Regular cardiac myocyte (primary cell): ENCODE results near the gene NPAT. TPM values are rescaled to one million over a fixed set of nuclear protein-coding genes. Genes with fewer than 3 reads are reported as not detected.

Source experiments
- total RNA-seq: library from RNA; depleted of rRNA; stranded (reverse); fragments of >200 nt; gene quantifications from 2 replicates; pipeline ENCODE4 v1.2.3, GENCODE V29; 2014

NPAT gene
- total RNA-seq: 10.2 and 11.8 TPM in 2 replicates

DNA sequence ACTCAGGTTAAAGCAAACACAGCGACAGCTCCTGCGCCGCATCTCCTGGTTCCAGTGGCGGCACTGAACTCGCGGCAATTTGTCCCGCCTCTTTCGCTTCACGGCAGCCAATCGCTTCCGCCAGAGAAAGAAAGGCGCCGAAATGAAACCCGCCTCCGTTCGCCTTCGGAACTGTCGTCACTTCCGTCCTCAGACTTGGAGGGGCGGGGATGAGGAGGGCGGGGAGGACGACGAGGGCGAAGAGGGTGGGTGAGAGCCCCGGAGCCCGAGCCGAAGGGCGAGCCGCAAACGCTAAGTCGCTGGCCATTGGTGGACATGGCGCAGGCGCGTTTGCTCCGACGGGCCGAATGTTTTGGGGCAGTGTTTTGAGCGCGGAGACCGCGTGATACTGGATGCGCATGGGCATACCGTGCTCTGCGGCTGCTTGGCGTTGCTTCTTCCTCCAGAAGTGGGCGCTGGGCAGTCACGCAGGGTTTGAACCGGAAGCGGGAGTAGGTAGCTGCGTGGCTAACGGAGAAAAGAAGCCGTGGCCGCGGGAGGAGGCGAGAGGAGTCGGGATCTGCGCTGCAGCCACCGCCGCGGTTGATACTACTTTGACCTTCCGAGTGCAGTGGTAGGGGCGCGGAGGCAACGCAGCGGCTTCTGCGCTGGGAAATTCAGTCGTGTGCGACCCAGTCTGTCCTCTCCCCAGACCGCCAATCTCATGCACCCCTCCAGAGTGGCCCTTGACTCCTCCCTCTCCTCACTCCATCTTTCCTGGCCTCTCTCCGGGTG, at the start of gene NPAT, which contains the start of gene ATM:
Gene NPAT, minus strand, starts transcription at position 65 of the 774 bp plus-strand sequence. CDS start 102 bp downstream, outside the sequence.
Gene ATM, plus strand, starts transcription at position 494 of the 774 bp plus-strand sequence. CDS start 4,558 bp downstream, outside the sequence.

DNA sequence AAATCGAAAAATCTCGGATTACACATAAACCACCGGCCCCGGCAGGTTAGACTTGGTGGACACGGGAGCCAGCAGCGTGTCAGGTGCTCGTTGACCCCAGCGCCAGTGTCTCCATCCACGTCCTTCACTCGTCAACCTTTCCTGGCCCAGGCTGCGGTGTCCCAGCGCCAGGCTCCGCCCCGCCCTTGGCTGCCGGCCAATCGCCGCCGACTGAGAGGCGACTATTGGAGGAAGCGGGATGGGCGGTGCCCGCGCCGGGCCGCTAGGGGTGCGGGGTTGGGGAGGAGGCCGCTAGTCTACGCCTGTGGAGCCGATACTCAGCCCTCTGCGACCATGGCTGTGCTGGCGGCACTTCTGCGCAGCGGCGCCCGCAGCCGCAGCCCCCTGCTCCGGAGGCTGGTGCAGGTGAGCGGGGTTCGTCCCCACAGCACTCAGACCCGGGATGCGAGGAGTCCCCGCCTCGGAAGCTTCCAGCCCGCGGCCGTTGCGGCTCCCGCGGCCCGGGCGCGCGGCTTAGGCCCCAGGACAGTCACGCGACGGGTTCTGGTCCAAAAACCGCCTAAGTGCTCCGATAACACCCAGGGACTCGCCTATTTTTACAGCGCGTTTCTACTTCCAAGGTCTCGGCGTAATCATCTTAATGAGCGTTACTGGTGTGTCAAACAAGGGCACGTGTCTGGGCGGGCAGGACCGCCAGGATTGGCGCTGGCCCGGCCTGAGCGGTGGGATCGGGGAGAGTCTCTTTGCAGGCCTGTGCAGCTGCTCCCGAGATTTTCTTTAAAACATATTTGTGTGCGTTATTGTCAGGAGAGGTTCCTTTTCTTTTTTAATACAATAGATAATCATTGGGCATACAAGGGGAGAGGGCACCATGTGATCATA, 100.9 kb downstream of the NPAT start, which contains the start of gene ACAT1:
Gene ACAT1, plus strand, starts transcription at position 294 of the 882 bp plus-strand sequence. Its CDS starts 40 bp downstream, at position 334.

Other genes with a start within 250 kb of the NPAT start
- gene CUL5, start 213.7 kb downstream of the NPAT start, total RNA-seq: 35.8 and 38.9 TPM in 2 replicates
- gene ACAT1, start 101.1 kb downstream of the NPAT start, total RNA-seq: 71.0 and 75.9 TPM in 2 replicates
- gene ATM, start 429 bp upstream of the NPAT start, total RNA-seq: 81.3 and 136 TPM in 2 replicates
- 0.85 and 1.2 TPM in 2 replicates for gene C11orf65, start 244.9 kb upstream of the NPAT start, total RNA-seq